Panc1 (cell line): ENCODE data around the gene FUBP3.

Experiments
- POLR2AphosphoS5 ChIP-seq: IDR thresholded peaks from 2 replicates; pipeline ENCODE4 v1.6.1; 2012; ENCODE audit warnings: mild to moderate bottlenecking, low read depth, low read length, moderate library complexity
- TF ChIP-seq, protein P1 (sequence below): fragments of 450-650 bp; IDR thresholded peaks from 2 replicates; pipeline ENCODE4 v1.5.1; 2017; ENCODE audit warnings: mild to moderate bottlenecking

- TF ChIP-seq, protein P1, sequence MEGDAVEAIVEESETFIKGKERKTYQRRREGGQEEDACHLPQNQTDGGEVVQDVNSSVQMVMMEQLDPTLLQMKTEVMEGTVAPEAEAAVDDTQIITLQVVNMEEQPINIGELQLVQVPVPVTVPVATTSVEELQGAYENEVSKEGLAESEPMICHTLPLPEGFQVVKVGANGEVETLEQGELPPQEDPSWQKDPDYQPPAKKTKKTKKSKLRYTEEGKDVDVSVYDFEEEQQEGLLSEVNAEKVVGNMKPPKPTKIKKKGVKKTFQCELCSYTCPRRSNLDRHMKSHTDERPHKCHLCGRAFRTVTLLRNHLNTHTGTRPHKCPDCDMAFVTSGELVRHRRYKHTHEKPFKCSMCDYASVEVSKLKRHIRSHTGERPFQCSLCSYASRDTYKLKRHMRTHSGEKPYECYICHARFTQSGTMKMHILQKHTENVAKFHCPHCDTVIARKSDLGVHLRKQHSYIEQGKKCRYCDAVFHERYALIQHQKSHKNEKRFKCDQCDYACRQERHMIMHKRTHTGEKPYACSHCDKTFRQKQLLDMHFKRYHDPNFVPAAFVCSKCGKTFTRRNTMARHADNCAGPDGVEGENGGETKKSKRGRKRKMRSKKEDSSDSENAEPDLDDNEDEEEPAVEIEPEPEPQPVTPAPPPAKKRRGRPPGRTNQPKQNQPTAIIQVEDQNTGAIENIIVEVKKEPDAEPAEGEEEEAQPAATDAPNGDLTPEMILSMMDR = no peak
- TF ChIP-seq POLR2AphosphoS5 = no peak
Measured at GRCh38 chr9:130537346-130538050, 41.9 kb upstream of the FUBP3 start.
